GM21360 (cell line): Measurements from ENCODE around the gene CD93.

Experiments
- ATAC-seq: cut with Tn5 transposase; IDR thresholded peaks from one replicate; pipeline ENCODE4 v1.9.1; 2021; ENCODE audit warnings: mild to moderate bottlenecking, moderate library complexity; ENCODE audit not compliant: unreplicated experiment

CD93 gene

DNA sequence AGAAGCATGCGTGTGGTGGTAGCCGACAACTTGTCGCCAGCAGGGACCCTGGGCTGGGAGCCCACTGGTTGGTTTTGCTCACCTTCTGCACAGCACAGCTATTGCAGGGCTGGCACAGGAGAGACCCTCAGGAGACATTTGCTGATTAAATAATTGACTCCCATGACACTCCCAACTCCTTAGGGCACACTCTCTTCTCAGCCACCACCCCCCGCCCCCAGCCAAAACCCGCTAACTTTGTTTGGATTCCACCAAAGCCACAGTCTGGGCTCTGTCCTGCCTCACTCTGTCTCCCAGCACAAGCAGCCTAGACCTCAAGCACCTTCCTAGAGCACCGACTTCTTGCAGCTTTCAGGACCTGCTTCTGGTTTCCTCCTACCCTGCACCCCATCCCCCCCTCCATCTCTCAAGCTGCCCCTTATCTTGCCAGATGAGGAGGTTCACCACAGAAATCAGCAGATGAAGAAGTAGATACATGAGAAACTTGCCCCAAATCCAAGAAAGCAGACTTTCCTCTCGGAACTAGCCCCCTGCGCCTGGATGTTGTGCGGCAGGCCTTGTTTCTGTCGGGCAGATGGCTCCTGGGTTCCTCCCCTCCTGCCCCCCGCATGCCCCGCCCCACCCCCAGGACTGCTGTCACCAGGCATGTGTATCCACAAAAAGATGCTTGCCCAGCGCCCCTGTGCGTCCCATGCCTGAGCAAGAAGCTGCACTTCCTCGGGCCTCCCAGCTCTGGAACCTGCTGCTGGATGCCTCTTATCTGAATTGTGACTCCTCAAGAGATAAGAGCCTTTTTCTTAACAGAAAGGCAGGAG is 35.0 kb upstream of the CD93 start:
- no peak for ATAC-seq

DNA sequence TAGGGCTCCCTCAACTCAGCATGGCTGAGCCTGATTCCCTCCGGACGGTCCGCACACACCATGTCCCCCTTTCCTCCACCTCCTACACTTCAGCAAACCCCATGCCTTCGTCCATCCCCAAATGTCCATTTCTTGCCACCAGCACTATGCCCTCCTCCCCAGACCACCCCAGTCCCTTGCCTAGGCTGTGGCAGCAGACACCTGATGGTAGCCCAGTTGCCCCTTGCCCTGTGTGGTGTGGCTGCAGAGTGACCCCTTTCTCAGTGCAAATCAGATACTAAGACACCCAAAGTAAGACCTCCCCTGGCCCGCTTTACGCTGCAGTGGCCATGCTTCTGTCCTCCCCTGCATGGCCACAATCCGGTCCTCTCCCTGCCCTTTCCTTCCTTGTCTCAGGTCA is 34.1 kb upstream of the CD93 start:
- no peak for ATAC-seq

DNA sequence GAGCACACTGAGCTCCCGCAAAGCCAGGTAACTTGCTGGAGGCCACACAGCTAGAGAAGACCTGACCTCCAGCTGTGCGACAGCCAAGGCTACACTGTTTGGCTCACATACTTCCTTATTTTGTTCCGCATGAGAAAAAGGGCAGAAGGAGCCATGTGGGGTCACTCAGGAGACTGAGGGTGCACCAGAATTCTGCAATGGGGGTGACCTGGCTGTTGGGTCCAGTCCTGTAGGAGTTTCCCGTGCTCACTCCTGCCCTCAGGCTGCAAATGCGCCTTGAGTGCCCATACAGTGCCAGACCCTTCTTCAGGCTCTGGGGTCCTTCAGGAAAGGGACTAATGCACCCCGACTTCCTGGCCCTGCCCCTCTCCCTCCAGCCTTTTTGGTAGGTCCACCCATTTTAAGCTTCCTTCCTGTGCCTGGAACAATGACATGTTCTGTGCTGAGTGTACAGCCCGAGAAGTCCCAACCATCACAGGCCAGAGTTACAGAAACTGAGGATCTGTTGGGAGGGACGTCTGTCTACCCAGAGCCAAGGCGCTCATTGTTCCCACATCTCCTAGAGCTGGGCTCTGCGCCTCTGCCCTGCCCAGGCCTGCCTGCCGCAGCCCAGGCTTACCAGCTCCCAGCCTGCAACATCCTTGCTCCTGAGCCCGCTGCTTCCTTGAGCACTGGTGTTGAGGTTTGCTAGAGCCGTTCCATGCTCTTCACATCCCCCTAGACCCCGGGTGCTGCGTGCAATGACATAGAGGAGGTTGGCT is 33.5 kb upstream of the CD93 start:
- no peak for ATAC-seq

DNA sequence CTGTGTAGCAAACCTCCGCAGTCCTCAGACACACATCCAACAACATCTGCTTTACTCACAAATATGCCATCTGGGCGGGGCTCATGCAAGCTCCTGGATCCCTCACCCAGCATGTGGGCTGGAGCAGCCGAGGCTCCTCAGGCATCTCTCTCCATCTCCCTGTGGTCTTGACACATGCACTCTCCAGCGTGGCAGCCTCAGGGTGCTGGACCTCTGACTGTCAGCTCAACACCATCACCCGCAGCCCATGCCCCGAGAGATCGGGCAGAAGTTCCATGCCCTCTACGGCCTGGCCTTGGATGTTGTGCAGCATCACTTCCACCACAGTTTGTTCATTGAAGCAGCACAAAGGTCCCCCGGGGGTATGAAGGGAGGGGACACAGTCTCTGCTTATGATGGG is 32.6 kb upstream of the CD93 start:
- no peak for ATAC-seq

GRCh38 chr20:23118144-23118543 is 32.0 kb upstream of the CD93 start:
- no peak for ATAC-seq

DNA sequence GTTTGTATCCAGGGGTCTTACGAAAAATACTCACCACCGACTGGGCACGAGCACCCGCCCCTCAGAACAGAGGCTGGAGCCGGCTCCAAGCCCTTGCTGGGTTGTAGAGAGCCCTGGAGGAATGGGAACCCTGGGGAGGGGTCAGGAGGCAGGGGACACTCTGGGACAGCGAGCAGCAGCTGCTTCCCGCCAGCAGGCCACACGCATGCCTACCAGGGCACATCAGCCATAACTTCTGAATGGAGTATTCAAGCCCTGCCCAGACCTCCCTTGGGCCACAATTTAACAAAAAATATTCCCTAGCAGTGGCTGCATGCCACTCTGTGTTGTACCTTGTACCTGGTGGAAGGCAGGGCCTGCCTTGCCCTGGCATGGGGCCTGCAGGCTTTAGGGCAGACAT is 31.6 kb upstream of the CD93 start:
- ATAC-seq = no peak

DNA sequence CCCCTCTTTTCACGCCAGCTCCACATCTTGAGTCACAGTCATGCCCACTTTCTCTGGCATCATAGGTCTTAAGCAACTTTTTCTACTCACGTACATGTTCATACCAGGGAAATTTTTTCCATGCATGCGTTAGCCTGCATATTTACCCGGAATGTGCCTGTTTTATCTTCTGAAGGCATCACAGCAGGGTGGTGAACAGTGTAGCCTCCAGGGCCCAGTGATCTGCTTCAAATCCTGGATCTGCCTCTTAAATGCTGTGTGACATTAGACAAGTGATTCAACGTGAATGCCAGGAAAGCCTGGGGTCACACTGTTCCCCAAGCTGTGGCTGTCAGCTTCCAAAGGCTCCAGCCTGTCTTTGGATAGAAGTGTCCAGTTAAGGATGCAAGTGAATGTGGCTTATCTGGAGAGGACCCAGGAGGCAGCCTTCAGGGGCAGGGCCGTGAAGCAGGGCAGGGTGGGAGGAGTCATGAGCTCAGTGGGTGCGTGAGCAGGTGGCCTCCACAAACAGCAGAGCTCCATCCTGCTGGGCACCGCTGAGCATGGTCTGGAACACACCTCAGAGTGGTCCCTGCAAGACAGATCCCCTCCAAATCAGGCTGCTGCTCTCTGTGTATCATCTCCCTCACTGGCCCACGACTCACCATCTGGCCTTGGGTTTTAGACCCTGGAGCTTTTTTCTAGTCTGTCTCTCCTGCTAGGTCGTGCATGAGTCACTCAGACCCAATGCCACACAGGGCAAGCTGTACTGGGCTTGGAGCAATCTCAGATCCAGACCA is 30.4 kb upstream of the CD93 start:
- ATAC-seq = no peak

DNA sequence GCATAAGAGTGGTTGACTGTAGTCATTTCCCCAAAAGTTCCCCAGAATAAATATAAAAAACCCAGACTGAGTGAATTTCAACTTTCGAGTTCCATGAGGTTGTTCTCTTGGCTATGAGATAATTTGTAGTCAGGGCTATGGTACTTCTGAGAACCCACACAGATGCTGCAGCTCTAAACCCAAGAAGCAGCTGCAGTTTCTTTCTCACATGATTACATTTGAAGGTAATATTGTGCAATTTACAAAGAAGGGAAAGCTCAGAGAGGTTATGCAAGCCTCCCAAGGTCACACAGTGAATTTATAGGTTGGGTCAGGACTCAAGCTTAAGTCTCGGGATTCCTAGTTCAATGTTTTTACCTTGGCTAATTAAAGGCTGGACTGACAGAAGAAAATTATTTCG is 29.7 kb upstream of the CD93 start:
- ATAC-seq = peak; percentile 44

DNA sequence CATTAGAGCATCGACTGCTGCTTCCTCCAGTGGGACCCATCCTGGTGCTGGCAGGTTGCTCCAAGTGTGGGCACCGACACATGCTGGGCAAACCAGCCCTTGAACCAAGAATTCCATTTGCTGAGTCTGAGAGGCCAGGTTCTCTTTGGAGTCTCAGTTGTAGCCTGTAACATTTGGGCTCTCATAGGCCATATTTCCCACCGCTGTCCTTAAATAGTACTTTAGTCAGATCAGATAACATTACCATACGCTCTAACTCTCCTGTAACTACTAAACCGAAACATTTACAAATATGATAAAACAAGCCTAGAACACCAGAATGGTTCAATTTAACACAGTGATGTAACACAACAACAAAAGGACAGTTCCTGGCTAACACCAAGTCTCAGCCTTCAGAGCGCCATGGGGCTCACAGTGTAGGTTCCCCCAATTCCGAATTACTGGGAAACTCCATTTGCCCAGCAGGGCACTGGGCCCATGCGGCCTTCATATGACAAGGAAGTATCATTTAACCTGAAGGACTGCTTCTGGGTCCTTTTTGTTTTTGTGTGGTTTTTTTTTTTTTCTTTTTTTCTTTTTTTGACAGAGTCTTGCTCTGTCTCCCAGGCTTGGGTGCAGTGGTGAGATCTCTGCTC is 28.4 kb upstream of the CD93 start:
- ATAC-seq = no peak

GRCh38 chr20:23114018-23114417 is 27.9 kb upstream of the CD93 start:
- no peak for ATAC-seq

GRCh38 chr20:23112595-23112994 is 26.5 kb upstream of the CD93 start:
- ATAC-seq = no peak

DNA sequence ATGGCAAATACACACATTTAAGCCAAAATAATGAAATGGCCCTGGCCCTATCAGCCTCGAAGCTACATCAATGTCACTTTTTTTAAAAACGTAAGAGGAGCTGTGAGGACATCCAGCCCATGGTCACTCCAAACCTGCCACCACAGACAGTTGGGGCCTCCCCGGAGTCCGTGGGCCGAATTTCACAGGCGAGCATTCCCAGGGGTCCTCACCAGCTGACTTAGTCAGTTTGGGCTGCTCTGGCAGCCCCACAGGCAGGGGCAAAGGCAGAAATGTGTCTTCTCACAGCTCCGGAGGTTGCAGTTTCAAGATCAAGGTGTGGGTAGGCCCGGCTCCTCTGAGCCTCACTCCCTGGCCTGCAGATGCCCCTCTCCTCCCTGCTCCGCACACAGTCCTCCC is 25.8 kb upstream of the CD93 start:
- no peak for ATAC-seq

DNA sequence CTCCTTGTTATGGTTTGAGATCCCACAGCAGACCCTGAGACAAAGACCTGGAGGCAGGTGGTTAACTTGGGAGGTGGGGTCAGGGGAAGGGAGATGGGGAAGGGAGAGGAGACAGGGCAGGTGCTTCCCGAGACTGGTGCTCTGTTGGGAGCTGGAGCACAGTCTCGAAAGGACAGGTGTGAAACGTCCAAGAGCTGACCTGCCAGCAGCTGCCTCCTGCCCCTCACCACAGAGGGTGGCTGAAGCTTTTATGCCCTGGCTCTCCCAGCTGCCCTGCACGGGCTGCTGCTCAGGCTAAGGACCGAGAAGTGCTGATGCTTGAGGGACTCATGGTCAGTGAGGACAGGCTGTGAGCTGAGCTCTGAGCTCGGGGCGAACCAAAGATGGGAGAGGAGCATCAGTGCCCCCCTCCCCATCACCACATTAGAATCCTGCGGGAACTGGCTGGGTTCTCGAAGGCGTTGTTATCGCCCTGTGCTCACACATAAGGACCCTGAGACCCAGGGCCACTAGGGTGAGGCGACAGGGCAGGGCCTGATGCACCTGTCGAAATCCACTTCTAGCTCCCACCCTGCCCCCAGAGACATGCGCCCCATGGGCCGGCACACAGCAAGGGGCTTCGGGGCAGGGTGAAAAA is 25.3 kb upstream of the CD93 start:
- no peak for ATAC-seq

DNA sequence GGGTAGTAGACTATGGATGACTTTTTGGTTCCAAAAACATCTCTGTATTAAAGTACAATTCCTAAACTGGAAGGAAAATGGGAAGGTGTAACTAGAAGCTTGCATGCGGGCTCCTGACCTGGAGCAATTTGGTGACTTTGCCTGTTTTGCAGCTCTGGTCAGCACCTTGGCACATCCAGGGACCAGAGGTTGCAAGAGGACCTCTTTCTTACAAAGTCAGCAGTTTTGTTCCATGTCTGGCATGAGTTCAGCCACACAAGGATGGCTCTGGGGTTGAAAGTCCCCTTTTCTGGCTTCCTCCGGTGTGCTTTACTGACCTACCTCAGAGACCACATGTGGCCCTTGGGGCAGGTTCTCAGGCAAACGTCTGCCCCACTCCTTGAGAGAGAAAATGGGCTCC is 22.7 kb upstream of the CD93 start:
- no peak for ATAC-seq

- no peak for ATAC-seq
Measured at GRCh38 chr20:23107466-23107865, 21.3 kb upstream of the CD93 start.

DNA sequence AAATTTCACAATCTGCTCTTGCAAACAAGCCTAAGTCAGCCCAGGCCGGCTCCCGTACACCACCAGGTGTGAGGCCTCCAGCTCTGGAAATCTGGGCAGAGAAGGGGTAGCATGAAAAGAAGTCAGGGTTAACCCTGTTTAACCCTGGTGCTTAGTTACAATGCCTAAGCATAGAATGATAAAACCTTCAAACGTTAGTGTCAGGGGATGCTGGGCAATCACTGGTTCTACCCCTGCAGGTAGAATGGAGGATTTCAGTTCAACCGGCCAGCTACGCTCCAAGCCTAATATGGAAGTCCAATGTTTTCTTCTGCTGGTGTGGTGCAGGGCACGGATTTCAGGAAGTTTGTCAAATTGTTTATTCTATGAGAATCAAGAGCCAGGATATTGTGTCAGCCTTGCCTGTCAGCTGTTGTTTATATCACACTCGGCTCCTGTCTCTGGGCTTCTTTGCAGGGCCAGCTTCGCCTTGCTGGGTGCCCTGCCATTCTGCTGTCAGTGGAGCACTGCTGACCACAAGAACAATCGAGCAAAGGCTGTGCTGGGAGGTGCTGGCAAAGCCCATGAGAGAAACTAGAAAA is 20.2 kb upstream of the CD93 start:
- no peak for ATAC-seq

DNA sequence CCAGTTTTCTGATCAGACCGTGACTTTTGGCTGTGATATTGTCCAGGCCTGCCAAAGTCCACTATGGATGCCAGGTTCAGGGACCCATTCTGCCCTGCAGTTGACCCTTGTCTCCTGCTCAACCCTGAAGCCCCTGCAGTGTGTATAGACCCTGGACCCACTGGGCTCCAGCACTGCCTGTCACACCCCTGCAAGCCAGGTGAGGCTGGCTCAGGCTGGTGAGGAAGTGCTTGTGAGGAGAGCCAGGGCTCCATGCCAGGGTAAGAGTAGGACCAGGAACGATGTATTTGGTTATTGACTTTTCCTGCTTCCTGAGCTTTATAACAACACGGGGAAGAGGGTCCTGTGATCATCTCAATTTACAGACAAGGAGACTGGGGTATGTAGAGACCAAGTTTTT is 19.1 kb upstream of the CD93 start:
- no peak for ATAC-seq

DNA sequence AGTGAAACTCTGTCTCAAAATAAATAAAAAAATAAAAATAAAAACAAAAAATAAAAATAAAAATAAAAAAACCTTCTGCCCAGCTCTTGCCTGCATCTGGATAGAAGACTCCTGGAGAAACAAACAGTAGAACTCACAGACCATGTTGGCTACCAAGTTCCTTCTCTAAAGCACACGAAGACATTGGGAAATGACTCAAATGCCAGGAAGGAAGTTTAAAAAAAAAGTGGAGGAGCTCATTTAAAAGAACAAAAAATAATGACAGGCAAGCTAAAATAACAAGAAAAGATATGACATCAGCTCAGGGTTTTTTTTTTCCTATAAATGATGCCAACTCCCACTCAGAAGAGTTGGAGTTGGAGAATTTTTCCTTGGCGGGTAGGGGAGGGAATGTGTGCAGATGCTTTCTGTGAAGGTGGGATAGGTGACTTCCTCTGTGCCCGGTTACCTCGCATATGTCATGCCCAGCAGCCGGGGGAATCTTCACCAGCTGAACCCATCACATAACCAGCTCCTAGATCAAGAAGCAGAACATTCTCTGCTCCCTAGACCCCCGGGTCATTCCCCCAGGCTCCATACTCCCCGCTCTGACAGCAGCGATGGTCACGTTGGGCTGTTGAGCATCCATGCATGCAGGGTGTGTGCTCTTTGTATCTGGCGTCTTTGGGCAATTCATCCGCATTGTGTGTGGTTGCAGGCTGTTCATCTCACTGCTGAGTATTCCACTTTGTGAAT is 17.3 kb upstream of the CD93 start:
- no peak for ATAC-seq

DNA sequence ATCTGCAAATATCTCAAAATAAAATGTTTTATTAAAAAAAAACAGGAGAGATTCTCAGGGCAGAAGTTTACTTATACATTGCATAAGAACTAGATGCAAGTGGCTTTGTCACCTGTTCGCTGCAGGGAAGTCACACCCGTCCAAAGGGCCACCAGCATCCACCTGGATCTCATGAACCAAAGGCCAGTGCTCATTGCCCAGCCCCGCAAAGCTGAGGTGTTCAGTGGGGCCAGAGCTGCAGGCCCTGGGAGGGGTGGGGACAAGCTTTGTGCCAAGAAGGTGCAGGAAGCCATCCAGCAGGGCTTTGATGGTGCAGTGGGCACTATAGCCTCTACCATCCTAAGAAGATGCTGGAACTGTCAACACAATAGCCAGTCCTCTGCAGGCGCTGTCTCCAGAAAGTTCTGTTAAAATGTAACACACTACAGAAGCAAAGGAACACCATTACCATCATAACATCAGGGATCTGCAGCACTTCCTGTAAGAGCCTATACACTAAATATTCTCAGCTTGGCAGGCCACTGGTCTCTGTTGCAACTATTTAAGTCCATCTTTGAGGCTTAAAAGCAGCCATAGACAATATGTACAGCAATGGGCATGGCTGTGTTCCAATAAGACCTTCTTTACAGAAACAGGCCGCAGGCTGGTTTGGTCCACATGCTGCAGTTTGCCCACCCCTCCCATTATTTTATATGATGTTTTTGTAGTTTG is 15.7 kb upstream of the CD93 start:
- ATAC-seq = no peak
